COLO668 (cell line): Measurements from ENCODE around the gene CD226.
"Not testable (repeated sequence)": the region's sequence is repeated elsewhere in the genome, so short reads cannot be mapped to it uniquely, and the experiment has no call there.

Source experiments
- DNase-seq: peaks from one replicate; lab custom pipeline; 2025; ENCODE audit not compliant: unreplicated experiment; lab: John Stamatoyannopoulos, UW

Gene CD226

DNA sequence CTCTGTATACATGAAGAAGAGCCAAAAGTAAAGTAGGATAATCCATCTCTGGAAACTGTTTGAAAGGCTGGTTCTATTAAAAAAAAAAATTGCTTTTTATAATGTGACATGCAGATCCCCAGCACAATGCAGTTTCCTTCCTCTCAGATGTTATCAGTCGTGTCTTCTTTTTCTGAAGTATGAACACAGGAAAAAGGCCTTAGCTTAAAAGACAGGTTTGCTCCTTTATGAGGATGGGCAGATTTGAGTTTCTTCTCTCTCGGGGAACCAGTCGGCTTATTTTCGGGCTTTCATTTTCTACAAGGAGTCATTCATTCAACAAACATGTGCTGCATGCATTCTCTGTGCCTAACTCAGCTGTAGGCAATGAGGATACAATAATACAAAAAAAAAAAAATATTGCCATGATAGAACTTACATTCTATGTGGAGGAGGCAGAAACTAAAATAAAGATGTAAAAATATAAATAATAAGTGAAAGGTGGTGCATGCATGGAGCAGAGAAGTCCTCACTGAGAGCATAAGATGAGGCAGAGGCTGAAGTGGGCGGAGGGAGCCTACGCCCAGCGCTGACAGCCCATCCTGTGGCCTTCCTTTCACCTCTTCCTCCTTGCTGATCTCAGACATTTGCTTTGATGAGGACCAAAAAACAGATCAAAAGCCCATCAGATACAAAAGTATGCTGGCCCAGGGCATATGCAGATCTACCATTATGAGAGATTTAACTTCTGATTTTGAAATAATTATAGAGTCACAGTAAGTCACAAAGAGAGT is at the start of gene CD226:
CD226 (minus strand) TSS at position 513 of the 773 bp plus-strand sequence; CDS start at position 46, 467 bp downstream.
- no peak for DNase-seq

GRCh38 chr18:69996951-69997798 is 49.5 kb upstream of the CD226 start:
- DNase-seq = no peak

DNA sequence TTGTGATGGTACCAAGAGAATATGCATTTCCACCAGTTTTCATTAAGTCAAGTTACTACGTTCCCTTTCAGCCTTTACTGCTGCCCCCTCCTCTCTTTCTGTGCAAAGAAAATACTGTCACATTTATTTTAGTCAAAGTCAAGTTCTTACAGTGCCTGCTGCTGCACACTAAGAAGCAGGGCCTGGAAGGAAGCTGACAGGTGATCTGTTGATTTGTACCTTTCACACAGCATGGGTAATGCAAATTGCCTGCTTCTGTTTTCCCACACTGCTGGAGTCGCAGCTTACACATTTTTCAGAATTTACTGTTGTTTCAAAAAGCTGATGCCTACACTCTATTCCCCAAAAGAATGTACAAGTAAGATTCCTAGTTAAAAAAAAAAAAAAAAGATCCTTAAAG is 48.7 kb upstream of the CD226 start:
- DNase-seq = no peak

DNA sequence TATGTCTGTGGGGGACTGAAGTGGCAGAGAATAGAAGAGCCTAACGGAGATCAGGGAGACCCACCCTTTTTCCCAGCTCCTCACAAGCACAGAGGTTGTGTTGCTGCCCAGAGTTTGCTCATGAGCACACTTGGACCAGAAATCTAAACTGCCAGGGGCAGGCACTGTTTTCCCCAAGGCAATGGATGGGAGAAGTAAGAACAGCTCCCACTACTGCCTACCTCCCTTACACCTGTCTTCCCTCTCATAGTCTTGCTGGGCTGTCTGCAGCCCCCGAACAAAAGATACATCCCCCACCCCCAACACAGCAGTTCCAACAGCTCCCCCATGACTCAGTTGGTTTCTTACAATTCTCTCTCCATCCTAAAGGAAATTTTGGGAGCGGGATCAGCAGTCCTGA is 48.1 kb upstream of the CD226 start:
- no peak for DNase-seq

GRCh38 chr18:69992776-69993175 is 45.1 kb upstream of the CD226 start:
- no peak for DNase-seq

GRCh38 chr18:69987870-69988269 is 40.2 kb upstream of the CD226 start:
- DNase-seq = no peak

GRCh38 chr18:69985239-69985638 is 37.6 kb upstream of the CD226 start:
- no peak for DNase-seq

DNA sequence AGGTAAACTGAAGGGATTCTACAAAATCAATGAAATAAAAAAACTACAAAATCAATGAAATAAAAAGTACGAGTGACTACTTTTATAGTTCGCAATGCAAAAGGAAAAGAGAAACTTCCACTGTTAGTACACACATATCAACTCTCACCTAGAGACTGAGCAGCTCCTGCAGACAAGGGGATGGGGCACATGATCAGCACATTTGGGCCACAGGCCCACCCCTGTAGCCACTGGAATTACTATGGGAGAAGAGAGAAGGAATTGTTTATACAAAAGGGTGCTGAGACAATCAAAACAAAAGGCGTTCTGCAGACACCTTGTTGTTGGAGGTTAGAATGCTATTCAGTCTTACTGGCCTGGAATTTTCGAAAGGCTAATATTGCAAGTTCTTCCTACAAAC is 34.7 kb upstream of the CD226 start:
- DNase-seq = no peak

DNA sequence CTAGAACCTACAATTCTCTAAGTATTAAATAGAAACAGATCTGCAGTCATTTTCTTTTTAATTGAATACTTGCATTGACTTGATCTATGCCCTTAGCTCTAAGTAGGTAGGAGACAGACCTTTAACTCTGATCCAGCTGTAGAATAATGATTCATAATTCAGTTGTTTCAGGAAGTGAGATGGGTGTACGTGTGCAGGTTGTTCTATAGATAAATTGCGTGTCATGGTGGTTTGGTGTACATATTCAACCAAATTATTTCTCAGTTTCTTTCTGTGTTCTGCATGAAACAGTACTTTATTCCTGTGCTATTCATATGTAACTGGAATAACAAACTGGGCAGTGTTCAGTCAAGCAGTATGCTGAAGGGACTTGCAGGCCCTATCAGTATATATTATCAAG is 34.3 kb upstream of the CD226 start:
- DNase-seq = no peak

GRCh38 chr18:69980982-69981804 is 33.5 kb upstream of the CD226 start:
- DNase-seq = no peak

GRCh38 chr18:69980509-69980908 is 32.8 kb upstream of the CD226 start:
- no peak for DNase-seq

GRCh38 chr18:69978732-69979715 is 31.4 kb upstream of the CD226 start:
- DNase-seq = no peak

DNA sequence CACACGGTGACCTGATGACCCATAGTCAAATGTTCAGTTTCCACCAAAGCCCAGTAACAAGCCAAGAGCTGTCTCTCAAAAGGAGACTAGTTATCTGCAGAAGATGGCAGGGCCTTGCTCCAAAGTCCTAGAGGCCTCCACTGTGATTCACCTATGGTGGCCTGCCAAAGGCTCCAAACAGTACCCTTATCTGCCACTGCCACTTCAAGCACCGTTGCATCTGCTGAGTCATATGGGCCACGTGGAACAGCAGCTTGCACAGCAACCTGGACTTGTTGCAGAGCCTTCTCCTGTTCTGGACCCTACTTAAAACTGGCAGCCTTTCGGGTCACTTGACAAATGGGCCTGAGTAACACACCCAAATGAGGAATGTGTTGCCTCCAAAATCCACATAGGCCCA is 27.6 kb upstream of the CD226 start:
- DNase-seq = not testable (repeated sequence)

DNA sequence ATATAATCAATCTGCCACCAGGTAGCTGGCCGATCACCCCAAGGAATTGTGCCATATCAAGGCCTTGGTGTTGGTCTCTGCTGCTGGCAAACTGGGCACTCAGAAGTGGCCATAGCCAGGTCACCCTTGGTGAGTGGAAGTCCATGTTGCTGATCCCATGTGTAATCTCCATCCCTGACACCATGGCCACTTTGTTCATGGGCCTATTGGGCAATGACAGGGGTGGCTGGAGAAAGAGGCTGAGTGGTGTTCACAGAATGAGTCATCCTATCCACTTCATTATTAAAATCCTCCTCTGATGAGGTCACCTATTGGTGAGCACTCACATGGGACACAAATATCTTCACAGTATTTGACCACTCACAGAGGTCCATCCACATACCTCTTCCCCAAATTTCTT is 26.7 kb upstream of the CD226 start:
- DNase-seq = no peak

GRCh38 chr18:69969491-69969890 is 21.8 kb upstream of the CD226 start:
- no peak for DNase-seq

DNA sequence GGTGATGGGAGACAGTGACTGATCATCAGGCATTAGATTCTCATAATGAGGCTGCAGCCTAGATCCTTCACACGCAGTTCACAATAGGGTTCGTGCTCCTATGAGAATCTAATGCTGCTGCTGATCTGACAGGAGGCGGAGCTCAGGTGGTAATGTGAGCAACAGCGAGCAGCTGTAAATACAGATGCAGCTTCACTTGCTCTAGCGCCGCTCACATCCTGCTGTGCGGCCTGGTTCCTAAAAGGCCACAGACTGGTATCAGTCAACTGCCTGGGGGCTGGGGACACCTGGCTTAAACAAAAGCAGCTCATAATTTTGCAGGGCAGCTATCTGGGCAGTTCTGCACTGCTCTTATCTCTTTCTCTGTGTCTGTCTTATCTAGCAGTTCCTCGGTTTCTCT is 20.4 kb upstream of the CD226 start:
- DNase-seq = peak; percentile 82

- no peak for DNase-seq
Measured at GRCh38 chr18:69963196-69963595, 15.5 kb upstream of the CD226 start.

DNA sequence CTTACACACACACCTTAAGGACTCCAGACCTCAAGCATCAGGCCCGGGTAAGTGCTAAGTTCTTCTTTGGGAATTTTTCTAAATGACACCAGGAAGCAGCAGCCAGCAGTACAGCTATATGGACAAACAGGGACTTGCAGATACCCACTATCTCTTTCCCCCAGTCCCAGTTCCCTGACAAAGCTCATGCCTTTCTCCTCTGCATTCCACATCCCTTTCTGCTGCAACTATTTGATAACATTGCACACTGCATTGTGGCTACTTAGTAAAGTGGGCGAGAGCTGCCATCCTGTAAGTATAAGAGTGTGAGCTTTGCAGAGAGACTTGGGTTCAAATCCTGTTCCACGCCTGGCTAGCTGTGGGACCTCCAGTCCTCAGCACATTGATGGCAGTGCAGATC is 14.0 kb upstream of the CD226 start:
- DNase-seq = no peak

- DNase-seq = no peak
Measured at GRCh38 chr18:69958422-69958821, 10.7 kb upstream of the CD226 start.

DNA sequence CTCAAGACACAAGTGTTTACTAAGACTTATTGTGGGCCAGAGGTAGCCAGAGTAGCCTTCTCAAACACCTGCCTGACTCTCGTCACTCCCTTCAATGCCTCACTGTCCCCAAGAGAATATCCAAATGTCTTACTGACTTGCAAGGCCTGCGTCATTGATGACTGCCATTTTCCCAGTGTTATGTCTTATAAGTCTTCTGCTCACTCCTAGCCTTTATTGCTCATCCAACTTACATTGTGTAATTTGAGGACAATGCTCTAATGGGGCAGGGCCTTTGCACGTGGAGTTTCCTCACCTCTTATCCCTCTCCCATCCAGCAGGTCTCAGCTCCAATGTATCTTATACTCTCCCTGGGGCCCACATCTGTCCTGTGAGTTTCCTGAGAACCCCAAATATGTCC is 10.1 kb upstream of the CD226 start:
- no peak for DNase-seq
